GM12892 (cell line): Measurements from ENCODE around the gene IMMP2L.

Experiments
- POLR2A ChIP-seq: IDR thresholded peaks from 2 replicates; pipeline ENCODE4 v1.6.1; 2011; ENCODE audit warnings: low read depth, low read length, control low read depth
- POLR2AphosphoS5 ChIP-seq: IDR thresholded peaks from 2 replicates; pipeline ENCODE4 v1.6.1; 2011; ENCODE audit warnings: low read depth, low read length, control low read depth

DNA sequence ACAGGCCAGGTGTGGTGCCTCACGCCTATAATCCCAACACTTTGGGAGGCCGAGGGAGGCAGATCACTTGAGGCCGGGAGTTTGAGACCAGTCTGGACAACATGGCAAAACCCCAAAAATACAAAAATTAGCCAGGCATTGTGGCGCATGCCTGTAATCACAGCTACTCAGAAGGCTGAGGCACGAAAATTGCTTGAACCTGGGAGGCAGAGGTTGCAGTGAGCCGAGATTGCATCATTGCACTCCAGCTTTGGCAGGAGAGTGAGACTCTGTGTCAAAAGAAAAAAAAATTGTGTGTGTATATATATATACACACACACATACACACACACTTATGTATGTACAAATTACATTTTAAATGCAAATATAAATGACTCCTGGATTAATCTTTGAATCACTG, 548.2 kb downstream of the IMMP2L start:
- TF ChIP-seq POLR2AphosphoS5 (no peak), POLR2A (no peak)
